HuH-7 (cell line): Measurements from ENCODE around the gene HACD1.
"Not testable (repeated sequence)": the region's sequence is repeated elsewhere in the genome, so short reads cannot be mapped to it uniquely, and the experiment has no call there.

Source experiments
- DNase-seq: peaks from one replicate; pipeline ENCODE4 v3.0.0; 2011; ENCODE audit warnings: low spot score

HACD1 gene

DNA sequence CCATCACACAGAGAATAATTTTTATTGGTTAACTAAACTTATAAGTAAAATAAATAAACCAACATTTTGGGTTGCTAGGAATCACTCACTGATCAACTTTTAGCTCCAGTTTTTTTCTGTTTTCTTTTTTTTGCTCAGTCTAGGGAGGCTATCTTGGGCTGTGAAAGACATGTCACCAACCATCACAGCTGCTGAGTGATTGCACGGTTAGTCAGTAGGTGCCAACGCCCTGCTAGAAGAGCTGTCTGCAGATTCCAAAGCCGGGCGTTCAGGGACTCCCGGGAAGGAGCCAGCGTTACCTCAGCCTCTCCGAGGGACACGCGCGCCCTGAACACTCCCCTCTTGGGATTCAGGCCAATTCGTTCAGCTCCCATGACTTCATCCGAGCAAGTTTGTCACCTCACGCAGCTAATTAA, 26.2 kb upstream of the HACD1 start:
- DNase-seq, result peak; percentile 51

DNA sequence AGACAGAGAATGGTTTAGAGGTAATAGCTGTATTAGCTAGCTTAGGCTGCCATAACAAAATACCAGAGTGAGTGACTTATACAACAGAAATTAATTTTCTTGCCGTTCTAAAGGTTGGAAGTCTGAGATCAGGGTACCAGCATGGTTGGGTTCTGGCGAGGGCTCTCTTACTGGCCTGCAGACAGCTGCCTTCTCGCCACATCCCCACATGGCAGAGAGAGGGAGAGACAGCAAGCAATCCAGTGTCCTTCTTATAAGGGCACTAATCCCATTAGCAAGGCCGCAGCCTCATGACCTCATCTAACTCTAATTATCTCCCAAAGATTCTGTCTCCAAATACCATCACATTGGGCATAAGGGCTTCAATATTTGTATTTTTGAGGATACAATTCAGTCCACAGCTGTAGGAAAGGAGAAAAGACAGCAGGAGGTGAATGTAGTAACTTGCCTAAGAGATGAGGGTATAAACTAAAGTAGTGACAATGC, 23.2 kb upstream of the HACD1 start:
- DNase-seq, result no peak

DNA sequence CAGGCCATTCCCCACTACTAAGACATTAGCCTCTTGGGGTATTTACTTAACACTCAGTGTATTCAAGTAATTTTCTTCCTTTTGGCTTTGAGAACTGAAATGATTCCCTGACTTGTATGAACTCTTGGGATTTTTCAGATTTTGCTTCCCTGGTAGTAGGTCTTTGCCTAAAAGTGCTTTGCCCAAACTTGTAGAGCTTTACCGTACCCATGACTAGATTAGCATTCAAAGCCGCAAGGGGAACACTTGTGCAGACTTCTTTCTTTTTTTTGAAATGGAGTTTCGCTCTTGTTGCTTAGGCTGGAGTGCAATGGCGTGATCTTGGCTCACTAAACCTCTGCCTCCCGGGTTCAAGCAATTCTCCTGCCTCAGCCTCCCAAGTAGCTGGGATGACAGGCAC, 20.7 kb upstream of the HACD1 start:
- no peak for DNase-seq

DNA sequence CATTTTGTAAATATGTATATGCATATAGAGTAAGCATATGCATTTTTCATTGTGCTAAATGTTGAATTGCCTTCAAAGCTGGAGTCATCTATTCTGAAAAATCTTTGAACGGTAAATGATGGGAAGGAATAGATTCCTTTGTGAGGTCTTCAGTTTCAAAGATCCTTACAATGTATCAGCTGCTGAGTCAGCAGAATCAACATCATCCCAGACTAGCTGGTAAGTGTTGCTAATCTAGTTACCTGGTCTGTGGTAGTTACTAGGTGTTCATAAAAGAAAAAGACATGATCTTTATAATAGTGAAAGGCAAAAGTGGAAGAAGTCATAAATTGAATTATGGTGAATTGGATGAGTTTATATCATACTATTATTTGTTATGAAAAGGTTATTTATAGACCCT, 16.2 kb upstream of the HACD1 start:
- DNase-seq, result no peak

DNA sequence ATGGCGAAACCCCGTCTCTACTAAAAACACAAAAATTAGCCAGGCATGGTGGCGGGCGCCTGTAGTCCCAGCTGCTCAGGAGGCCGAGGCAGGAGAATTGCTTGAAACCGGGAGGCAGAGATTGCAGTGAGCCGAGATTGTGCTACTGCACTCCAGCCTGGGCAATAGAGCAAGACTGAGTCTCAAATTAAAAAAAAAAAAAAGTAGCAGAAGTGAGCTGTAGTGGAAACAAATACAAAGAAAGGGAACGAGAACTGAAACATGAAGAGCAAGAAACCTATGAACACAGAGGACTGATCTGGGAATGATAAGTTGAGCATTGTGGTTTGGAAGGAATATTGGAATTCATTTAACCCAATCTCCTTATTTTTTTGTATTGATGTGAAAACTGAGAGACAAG, 15.4 kb upstream of the HACD1 start:
- not testable (repeated sequence) for DNase-seq

DNA sequence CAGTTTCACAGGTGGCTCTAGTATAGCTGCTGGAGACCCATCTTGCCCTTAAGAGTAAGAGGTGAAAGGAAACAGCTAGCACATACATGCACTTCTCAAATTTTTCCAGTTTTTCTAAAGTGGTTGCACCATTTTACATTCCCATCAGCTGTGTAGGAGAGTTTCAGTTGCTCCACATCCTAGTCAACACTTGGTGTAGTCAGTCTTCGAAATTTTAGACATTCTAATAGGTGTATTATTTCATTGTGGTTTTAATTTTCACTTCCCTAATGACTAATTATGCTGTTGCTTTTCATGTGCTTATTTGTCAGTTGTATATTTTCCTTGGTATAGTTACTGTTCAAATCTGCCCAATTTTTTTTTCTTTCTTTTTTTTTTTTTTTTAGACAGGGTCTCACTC, 9.5 kb upstream of the HACD1 start:
- DNase-seq, result no peak

DNA sequence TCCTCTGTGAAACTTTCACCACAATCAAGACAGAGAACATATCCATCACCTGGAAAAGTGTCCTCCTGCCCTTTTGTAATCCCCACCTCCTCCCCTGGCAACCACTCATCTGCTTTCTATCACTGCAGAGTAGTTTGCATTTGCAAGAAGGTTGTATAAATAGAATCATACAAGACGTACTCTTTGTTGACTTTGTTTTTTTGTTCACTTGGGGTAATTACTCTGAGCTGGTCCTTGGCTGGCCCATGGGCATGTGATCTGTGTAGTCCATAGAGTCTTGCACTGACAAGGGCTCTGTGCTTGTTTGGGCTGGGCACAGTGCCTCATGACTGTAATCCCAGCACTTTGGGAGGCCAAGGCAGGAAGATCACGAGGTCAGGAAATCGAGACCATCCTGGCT, 7.8 kb upstream of the HACD1 start:
- DNase-seq, result no peak

DNA sequence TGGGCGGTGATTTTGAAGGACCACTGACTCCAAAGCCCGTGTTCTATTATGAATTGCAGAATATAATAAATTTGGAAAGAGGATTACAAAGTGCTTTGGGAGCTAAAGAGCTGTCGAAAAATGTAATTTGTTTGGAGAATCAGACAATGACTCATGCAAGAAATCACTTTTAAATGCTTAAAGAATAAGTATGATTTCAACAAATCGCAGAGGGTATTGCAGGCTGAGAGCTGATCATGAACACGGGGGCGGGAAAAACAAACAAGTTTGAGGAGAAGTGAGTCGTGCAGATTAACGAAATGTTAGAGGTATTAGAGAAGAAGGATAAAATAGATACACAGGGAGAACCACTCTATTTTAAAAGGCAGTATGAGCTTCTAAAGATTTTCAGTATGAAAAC, 4.9 kb upstream of the HACD1 start:
- no peak for DNase-seq

DNA sequence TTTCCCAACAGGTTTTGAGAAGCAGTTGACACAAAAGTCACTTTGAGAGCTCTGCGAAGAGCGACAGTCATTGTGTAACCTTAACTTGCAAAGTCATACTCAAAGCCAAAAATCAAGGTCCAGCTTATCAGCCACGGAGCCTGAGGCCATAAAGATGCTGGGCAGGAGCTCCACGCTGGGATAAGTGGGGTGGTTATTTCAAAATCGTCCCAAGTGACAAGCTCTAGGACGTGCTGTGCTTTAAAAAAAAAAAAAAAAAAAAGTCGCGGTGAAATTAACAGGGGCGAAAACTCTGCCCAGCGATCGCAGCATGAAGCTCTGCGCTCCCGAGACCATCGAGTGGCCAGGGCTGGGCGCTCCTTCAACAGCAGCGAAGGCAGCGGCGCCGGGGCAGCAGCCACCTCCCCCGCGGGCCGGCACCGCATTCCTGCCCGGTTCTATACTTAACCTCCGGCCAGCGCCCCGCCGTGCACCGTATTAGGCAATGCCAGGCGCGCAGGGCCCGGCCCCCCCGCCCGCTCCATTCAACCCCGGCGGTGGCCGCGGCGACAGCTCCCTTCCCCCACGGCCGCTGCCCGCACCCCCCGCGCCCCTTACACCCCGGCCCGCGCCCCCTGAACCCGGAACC, 657 bp downstream of the HACD1 start:
- peak; percentile 67 for DNase-seq

DNA sequence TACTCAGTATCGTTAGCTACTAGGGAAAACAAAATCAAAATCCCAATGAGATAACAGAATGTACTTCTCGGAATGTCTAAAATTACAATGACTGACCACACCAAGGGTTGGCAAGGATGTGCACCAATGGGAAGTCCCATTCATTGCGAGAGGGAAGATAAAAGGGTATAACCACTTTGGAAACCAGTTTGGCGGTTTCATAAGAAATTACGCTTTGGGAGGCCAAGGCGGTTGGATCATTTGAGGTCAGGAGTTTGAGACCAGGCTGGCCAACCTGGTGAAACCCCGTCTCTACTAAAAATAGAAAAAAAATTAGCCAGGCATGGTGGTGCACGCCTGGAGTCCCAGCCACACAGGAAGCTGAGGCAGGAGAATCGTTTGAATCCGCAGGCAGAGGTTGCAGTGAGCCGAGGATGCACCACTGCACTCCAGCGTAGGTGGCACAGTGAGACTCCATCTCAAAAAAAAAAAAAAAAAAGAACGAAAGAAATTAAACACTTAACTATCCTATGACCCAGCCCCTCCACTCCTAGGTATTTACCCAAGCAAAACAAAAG, 7.6 kb downstream of the HACD1 start:
- DNase-seq, result no peak

DNA sequence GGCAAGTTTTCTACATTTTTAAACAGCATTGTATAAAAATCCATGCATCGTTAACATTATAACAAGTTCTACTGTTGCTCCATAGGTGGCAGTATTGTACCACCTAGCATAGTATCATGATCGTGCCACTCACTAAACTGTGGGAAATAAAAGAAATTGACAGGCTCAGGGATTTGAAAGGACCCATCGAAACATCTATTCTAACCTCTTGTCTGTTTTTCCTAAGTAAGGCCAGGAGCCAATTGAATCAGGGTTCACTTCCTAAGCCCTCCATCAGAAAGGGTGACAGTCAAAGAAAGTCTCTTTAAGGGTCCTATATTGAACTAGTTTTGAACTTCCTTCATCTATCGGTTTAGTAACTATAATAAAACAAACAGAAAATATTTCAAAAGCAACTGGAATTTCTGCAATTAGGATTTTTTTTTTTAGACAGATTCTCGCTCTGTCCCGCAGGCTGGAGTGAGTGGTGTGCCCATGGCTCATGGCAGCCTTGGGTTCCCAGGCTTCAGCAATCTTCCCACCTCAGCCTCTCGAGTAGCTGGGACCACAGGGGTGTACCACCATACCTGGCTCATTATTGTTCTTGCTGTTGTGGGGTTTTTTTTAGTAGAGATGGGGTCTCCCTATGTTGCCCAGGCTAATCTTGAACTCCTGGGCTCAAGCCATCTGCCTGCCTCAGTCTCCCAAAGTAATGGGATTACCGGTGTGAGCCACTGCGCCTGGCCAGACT, 9.4 kb downstream of the HACD1 start:
- peak; percentile 52 for DNase-seq

DNA sequence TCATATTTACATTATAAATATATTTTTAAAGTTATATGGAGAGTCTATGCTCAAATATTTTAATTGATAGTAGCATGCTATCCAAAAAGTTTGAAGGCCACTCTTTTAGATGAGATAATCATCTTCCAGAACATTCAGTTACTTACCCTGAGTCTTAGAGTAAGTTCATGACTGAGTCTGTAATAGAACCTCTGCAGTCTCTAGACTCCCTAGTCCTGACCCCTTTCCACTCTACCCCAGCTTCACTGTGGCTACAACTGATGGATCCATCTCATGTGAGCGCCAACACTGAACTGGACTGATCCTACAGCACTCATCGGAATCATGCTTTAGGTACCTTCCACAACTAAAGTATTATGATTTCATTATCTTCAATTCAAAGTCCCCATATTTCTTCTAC, 10.1 kb downstream of the HACD1 start:
- DNase-seq, result no peak

DNA sequence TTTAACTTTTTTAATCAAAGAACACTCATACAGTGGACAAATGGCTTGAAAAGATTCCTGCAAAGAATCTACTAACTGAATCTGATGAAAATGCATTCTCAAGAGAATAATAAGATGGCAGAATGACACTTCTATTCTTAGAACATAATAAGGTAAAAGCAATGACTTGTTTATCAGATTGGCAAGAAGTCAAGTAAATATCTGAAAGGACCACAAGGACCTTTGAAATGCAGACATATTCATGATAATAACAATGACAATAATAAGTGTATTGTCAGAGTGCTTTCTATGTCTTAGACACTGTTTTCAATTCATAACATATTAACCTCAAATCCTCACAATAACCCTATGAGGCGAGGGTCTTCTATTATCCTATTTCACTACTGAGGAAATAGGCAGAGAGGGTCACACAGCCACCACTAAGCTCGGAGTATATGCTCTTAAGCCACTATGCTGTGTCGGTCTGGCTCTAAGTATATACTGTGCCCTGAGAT, 10.6 kb downstream of the HACD1 start:
- no peak for DNase-seq

DNA sequence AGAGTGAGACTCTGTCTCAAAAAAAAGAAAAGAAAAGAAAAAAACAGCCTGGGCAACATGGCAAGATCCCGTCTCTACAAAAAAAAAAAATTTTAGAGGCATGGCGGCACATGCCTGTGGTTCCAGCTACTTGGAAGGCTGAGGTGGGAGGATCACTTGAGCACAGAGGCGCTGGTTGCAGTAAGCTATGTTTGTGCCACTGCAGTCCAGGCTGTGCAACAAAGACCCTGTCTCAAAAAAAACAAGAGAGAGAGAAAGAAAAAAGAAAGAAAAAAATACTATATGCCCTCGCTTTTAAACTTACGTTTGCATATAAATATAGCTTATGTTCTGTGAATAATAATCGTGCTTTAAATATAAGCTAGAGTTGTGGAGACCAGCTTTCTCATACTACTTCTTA, 11.2 kb downstream of the HACD1 start:
- DNase-seq, result no peak

DNA sequence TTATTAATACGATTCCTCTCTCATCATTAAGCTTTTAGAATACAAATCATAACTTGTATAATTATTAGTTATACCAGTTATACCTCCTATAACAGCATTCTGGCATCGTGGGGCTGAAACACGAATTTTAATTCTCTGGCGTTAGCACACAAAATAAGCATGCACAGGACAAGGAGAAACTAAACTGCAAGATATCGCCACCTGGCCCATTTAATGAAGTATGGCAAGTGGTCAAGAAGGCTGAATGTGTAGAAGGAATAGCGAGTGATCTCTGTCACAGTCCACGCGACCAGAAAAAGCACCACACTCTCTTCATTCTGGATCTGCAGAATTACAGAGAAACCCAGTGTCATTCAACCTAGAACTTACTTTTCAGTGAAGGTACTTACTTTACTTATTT, 18.1 kb downstream of the HACD1 start:
- peak; percentile 37 for DNase-seq

DNA sequence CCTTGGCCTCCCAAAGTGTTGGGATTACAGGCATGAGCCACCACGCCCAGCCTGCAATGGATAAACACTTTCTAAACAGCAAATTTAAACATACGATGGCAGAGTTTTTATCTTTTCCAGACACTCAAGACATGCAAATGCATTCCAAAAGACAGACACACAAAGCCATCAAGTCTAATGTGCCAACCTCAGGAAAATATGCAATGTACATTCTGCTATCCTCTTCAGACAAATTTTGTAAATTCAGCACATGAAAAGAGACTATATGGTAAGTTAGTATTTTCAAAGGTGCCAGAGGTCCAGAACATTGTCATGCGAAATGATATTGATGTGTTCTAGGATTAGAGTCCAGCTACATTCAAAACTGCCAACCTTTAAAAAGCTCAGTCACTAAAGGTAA, 19.8 kb downstream of the HACD1 start:
- no peak for DNase-seq

DNA sequence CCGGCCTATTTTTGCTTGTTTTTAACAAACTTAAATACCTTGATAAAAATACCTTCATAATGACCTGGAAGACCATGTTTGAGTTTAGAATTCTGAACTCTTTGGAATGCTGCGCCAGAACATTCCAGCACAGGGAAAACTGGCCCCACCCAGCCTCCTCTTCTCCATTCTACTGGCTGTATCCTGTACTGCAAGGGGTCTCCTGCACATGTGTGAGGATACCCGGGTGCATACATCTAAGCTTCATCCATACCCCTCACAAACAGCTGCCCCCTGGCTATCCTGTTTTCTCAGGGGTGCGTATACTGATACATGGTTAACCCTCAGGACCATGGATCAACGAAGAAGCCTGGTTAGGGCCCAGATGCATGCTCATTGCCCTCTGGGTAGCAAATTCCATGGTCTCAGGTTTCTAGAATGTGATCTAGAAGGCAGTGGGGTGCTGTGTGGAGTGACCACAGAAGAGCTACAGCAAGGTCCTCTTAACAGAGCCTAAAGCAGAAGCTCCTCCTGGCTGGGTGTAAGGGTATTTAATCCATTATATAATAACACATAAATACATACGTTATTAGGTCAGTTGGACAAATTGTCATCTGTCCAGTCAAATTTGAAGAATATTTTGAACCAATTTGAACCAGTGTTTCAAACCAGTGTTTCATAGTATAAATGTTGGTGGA, 26.1 kb downstream of the HACD1 start:
- DNase-seq, result no peak

DNA sequence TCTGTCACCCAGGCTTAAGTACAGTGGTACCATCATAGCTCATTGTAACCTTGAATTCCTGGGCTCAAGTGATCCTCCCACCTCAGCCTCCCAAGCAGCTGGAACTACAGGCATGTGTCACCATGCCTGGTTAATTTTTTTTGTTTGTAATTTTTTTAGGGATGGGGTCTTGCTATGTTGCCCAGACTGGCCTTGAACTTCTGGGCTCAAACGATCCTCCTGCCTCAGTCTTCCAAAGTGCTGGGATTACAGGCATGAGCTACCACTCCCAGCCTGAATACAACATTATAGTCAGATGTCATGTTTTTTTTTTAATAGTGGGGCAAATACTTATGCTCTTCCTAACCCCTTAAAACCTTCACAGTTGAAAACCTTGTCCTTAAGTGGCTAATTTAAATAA, 27.9 kb downstream of the HACD1 start:
- DNase-seq, result not testable (repeated sequence)

DNA sequence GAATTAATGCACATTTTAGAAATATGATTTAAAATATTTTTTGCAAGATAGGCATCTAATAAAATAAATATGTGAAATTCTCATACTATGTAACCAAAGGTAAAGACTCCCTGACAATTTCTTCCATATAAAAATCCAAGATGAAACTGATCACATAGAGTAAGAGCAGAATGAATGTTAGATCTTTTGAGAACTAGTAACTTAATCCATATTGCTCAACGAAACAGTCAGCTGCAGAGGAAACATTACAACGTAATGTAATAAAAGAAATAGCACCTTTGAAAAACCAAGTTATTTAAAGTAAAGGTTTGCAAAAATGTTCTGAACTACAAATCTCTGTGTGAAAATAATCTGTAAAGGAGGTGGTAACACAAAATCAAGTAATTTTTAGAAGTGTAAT, 28.8 kb downstream of the HACD1 start:
- DNase-seq, result no peak

DNA sequence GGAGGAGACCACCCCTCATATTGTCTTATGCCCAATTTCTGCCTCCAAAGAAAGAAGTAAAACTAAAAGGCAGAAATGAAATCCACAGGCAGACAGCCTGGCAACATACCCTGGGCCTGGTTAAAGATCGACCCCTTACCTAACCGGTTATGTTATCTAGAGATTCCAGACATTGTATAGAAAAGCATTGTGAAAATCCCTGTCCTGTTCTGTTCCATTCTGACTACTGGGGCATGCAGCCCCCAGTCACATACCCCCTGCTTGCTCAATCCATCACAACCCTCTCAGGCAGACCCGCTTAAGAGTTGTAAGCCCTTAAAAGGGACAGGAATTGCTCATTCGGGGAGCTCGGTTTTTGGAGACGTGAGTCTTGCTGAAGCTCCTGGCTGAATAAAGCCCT, 29.9 kb downstream of the HACD1 start:
- not testable (repeated sequence) for DNase-seq

DNA sequence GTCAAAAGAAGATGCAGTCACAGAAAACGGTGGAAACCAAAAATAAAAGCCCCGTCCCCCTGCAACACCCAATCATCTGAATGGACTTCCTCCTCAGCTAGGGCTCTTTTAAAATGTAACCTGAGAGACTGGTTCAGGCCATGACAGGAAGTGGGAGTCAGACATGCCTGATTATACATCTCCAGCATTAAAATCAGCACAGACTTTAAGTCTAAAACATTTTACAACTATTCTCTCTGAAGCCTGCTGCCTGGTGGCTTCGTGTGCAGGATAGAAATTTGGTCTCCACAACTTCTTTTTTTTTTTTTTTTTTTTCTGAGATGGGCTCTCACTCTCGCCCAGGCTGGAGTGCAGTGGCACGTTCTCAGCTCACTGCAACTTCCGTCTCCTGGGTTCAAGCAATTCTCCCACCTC, 30.3 kb downstream of the HACD1 start:
- no peak for DNase-seq

DNA sequence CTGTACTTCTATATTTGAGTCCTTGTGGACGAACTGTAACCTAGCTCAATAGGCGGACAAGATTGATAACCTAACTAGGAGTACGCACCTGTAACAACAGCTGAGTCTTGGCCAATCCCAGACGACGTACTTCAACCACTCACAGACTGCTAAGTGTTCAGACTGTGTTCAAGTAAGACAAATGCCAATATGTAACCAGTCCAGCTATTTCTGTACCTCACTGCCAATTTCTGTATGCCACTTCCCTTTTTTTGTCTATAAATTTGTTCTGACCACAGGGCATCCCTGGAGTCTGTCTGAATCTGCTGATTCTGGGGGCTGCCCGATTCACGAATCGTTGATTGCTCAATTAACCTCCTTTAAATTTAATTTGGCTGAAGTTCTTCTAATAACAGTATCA, 32.2 kb downstream of the HACD1 start:
- no peak for DNase-seq

DNA sequence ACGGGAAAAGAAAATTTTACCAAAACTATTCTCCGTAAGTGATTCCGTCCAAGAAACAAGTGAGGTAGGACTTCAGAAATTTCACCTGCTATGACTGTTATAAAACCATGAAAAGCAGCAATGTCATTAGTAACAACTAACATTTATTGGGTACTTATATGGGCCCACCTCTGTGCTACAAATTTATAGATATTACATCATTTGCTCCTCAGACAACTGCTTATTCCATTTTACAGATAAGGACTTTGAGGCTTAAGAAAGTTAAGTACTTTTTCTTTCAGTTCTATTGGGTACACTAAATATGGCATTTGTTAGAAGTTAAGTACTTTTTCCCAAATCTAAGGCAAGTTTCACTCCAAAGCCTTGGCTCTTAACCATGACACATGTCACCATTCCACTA, 36.3 kb downstream of the HACD1 start:
- DNase-seq, result no peak
